ENCODE data around the gene TBC1D22A.

The TBC1D22A gene

DNA sequence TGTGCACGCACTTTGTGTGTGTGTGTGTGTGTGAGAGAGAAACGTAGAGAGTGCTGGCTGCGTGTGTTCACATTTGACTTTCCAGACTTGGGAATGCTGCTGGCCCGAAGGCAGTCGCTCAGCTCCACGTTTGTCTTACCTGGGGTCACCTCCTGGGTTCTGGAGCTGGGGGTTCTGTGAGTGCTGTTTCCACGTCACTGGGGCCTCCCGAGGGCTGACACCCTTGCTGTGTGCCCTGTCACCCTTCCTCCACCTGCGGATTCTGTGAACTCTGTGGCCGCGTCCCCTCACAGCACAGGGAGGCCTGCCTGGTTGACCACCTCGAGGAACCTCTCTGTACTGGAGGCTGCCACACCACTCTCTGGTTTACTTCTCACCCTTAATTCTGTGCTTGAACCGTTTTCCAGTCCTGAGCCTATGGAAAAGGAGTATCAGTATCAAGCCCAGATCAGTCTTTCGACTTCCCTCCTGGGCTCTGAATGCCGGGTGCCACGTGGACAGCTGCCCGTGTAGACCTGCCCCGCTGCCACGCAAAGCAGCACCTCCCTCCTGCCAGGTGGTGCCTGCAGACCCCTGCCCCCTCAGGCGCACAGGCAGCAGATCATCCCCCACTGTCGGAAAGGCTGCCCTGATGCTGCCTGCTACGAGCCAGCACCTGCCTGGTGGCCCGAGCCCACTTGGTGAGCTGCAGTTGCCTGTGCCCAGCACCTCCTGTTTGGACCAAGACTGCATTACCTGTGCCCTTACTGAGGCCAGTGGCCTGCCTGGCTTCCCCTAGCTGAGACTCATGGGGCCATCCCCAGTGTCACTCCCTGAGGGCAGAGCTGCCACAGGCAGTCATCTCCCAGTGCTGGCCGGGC, 233.3 kb downstream of the TBC1D22A start:
- DNase-seq (ENCODE audit: low spot score) = no peak

DNA sequence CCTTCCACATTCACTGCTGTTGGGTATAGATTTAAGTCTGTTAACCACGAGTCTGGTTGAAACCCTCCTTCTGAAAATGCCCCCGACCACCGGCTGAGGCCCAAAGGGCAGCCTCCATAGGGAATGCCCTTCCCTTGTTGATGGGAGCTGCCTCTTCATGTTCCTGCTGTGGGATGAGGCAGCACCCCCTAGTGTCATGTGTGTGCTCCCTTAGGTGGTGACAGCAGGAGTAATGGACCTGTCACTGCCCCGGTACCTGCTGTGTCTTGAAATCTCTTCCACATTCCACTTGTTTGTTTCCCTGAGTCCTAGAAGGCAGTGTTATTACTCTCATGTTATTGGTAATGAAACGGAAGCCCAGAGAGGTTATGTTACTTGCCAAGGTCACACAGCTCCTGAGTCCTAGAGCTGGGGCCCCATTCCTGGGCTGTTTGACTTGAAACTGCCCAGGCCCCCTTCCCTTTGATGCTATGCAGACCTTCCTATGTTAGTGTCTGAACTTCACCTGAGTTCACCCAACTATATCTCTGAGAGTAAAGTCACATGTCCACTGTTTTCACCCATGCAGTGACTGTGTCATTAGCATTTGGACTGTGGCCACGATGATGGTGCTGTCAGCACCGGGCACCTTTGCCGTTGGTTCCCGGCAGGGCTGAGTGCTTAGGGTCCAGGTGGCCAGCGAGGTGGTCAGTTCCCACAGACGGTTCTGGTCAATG, 234.3 kb downstream of the TBC1D22A start:
- peak; percentile 36 for DNase-seq (ENCODE audit: low spot score)

DNA sequence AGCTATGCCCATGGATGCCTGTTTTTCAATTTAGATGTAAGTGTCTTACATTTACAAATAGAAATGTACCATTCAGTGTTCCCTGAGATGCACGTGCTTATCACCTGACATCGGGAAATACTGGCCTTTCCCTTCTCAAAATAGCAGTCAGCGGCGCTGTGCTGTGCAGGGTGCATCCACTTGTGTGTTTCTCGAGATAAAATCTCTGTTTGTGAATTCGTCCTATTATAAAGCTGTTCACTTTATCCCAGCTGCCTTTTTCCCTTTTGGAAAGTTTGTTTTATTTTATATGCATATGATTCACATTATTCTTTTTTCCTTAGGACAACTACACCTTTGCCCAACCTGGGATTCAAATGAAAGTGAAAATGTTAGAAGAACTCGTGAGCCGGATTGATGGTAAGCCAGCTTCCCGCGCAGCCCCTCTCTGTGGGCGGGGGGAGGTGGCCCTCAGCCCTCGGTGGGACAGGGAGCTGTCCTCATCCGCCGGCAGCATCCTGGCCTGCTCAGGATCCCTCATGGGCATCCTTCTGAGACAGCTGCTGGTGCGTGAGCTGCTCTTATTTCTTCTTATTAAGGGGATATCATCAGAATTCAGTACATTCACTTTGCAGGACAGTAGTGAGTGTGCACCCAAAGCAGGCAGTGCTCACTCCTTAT, 235.0 kb downstream of the TBC1D22A start:
- no peak for DNase-seq (ENCODE audit: low spot score)

DNA sequence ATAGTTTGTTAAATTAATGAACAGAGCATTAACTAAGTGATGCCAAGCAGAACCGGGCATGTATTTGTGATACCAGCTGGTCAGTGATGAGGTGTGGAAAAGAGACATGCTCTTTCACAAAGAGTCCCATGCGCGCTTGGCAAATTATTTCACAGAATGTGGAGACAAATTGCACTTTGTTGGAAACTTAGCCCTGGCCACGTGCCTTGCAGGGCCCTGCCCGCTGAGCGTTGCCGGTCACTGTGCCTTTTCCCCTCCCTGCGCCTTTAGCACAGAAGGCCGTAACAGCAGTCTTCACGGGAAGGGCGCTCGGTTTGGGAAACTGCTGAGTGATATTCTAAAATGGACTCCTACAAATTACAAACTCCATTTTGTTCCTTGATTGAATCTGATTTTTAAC, 235.9 kb downstream of the TBC1D22A start:
- no peak for DNase-seq (ENCODE audit: low spot score)

DNA sequence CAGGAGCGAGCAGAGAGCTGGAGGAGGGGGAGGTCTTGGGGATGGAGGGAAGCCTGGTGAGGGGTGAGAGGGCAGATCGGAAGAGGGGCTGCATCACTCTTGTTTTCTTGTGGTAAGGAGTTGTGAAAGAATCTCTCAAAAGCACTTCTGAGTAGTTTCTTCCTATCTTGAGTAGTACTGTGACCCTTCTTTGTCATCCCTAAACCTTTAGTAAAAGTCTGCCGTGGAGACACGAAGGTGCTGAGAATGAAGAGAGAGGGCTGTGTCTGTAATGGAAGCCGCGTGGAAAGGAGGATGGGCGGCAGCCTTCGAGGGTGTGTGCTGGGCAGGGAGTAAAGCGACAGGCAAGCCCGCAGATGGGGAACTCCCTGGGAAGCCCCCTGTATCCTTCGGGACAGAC, 237.8 kb downstream of the TBC1D22A start:
- DNase-seq (ENCODE audit: low spot score) = no peak

DNA sequence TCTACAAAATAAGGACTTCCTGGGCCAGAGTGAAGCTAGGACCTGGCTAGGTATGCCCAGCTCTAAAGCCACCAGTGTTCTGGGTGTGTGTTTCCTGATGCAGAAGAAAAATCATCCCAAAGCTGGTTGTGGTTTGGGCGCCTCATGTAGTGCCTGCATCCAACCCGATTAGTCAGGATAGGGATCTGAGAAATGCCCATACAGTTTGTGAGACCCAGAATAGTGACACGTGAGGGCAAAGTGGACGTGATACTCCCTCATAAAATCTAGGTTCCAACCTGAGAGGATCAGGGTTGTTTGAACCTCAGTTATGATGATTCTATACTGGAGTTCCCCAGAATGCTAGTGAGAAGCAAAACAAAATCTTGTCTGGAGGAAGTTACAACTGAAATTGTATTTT, 238.4 kb downstream of the TBC1D22A start:
- no peak for DNase-seq (ENCODE audit: low spot score)

DNA sequence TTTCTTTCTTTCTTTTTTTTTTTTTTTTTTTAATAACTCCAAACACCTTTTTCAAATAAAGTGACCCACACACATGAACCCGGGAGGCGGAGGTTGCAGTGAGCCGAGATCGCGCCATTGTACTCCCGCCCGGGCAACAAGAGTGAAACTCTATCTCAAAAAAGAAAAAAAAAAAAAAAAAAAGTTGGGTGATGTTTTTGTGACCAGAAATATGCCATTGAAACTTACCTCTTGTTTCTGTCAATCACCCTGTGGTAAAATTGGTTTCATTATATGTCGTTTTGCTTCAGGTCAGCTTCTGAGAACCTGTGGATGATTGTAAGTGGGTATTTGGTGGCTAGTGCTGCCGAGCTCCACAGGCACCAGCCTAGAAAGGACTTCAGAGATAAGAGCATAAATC, 238.8 kb downstream of the TBC1D22A start:
- DNase-seq (ENCODE audit: low spot score) = no peak

DNA sequence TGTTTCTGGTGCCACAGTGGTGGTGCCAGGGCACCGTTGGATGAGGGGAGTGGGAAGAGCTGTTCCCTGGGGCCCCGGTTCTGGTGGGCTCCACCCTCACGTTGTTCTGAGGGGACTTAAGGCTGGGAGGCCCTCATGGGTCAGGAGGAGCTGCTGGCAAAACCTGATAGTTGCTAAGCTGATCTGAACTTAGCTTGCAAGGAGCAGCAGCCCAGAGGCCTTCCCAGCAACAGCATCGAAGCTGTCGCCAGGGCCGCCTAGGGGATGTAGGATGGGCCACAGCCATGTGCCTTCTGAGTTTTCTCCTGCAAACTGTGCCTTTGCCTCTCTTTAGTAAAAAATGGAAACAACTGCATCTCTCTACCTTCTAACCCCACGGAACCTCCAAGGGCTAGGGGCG, 240.2 kb downstream of the TBC1D22A start:
- no peak for DNase-seq (ENCODE audit: low spot score)

DNA sequence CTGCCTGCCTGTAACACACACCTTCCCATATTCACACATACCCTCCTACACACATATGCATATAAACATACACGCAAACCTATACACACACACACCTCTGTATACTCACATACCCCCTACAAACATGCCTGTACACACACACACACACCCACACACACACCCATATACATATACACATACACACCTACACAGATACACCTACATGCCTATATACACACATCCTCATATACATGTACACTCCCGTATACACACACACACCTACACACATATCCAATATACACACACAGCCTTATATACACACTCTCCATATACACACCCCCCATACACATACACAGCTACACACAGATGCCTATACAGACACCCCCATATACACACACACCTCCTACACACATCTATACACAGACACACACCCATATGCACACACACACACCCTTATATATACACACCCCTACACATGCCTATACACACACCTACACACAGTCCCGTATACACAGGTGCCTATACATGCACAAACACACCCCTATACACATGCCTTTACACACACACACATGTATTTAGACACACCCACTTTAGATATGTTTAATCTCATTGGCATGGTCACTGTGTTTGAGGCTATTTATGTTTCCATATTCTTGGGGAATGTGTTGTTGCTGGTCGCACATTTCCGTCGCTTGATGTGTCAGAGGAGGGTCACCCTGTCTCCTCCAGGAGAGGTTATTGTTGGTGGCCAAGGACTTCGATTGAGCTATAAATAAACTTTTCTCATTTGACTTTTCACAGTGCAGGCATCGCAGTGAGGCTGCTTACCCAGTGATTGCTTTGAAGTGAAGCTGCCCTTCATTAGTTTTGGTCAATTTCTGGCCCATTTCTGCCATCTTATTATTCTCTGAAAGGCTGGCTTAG, 243.3 kb downstream of the TBC1D22A start:
- no peak for DNase-seq (ENCODE audit: low spot score)

DNA sequence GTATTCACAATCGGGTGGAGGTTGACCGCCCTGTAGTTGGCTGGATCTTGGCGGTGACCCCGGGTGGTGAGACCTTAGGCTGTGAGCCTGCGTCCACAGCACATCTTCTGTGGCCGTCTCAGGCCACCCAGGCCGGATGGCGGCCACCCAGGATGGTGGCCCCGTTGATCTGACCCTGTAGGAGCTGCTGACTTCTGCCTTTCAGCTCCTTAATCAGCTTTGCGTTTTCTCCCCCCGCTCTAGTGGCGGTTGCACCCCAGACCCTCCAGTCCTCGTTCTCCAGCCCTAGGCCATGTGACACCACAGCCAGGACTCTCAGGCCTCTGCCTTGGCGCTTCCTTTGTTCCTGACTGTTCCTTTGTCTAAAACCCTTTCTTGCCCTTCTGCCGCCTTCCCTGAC, 244.0 kb downstream of the TBC1D22A start:
- no peak for DNase-seq (ENCODE audit: low spot score)

DNA sequence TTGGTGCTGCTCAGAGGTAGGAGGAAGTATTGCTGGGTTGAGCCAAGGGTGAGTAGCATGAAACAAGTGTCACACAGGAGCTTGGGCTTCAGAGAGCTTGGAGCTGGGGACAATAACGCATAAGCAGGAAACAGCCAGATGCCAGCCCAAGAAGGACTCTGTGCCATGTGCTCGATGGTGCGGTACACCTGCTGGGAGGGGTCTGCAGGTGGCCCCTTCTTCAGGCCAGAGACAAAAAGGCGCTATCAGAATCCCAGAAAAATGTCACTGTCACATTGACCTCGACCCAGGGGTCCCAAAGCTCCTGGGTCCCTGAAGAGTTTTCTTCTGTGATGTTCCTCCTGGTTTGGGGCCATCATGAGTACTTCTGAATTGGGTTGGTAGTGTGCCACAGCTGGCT, 244.4 kb downstream of the TBC1D22A start:
- no peak for DNase-seq (ENCODE audit: low spot score)

DNA sequence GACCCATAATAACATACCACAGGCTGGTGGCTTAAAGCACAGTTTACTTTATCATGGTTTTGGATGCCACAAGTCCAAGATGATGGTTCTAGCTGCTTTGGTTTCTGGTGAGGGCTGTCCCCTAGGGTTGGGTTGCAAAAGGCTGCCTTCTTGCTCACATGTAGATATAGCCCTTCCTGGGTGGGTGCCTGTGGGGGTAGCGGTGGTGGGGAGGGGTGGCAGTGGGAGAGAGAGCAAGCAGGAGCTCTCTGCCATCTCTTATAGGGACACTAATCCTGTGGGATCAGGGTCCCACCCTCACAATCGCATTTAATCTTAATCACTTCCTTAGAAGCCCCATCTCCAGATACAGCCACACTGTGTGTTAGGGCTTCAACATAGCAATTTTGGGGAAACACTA, 245.0 kb downstream of the TBC1D22A start:
- DNase-seq (ENCODE audit: low spot score) = no peak

DNA sequence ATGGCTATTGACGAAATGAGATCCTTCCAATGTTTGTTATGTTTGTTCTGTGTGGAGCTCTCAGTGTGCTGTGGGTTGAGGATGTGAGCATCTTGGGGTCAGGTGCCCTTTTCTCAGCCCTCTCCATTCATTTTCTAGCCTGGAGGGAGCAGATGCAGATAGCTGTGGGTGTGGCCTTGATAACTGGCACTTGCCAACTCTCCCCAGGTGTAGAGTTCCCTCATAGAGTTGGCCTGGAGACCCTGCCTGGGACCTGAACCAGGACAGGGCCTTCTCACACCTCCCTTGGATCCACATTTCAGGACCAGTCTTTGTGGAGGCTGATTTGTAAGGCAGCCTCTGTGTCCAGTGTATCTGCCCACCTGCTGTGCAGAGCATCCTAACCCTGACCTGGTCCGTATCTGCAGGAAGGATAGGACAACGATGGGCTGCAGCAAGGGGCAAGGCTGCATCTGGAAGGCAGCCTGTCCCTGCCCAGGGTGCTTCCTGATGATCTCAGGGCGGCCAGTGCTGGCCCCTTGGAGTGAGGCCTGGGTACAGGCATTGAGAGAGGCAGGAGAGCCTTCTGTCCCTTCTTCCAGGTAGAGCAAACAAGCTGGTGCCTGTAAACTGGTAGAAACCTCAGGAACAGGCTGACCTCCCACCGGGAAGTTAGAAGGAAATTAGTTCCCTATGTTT, 245.9 kb downstream of the TBC1D22A start:
- no peak for DNase-seq (ENCODE audit: low spot score)

DNA sequence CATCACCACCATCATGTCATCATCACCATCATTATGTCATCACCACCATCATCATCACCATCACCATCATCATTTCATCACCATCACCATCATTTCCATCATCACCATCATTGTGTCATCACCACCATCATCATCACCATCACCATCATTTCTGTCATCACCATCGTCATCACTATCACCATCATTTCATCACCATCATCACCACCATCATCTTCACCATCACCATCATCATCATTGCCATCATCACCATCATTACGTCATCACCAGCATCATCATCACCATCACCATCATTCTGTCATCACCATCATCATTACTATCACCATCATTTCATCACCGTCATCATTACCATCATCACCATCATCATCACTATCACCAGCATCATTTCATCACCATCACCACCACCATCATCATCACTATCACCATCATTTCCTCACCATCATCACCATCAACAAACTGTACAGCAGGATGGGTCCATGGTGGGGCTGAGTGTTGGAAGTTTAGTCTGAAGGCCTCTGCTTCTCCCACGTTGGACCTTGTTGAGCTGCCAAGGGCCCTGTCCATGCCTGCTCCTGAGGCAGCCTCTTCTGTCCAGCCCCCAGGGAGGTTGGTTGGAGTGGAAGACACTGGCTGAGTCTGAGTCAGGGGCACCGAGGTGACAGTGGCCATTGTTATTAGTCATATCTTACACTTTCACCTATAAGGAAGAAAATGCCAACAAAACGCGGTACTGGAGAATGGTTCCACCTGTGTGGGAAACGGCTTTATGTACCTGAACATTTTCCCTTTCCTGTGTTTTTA, 247.1 kb downstream of the TBC1D22A start:
- DNase-seq (ENCODE audit: low spot score) = no peak

DNA sequence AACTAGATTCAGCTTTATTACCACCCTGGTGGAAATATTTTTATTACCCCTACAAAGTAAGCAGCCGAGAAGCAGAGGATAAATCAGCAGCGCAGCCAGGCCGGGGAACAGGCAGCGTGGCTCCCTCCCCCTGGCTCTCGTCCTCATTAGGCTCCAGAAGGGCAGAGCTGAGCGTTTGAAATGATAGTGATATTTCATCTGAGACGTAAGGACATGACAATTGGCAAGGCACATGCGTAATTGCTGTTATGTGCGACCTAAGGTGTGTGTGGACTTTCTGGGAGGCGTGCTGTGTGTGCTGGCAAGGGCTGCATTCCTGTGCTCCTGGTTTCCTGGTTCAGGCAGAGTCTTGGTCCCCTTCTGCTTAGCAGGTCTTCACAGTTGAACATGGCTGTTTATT, 247.8 kb downstream of the TBC1D22A start:
- no peak for DNase-seq (ENCODE audit: low spot score)

DNA sequence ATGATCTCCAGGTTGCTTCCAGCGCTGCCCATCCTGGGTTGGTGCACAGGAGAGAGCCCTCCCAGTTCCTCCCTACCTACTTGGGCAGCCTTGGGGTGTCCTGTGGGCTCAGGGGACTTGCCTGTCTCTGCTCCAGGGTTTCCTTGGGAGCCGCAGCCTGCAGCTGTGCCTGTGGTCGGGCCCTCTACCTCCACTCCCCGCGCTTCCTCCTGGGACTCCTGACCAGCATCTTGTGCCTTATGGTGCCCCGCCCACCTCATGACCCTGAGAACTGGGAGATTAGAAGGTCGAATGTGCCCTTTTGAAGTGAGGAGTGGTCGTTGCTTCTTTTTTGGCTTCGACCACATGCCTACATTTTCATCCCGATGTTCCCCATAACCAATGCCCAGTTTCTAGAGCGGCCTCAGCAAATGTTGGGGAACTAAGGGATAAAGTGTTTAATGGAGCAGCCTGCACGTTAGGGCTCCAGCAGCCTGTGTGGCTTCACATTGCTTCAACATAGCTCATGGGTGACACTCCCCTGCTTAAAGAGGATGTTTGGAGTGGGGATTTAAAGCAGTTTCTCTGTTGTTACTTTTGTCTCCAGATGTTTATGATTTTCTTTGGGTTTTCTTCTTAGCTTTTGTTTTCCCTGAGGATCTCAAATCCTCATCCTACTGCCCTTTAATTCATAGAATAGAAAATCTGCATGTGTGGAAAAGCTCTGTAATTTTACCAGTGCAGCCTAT, 248.8 kb downstream of the TBC1D22A start:
- DNase-seq (ENCODE audit: low spot score) = no peak

DNA sequence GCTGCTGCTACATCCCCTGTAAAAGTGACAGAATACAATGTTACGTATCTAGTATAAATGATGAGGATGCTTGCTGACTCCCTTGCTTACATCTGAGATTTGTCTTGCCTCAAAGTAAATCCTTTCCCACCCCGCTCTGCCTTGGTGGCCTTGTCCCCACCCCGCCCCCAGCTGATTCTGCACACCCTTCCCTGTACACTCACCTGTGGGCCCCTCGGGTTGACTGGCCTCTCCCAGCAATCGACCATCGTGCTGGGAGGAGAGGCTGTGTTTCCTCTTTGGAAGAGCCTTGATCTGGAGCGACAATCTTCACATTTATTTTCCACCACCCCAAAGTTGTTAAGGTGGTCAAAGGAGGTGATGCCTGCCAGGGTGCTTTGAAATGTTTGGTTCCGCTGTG, 249.4 kb downstream of the TBC1D22A start:
- DNase-seq (ENCODE audit: low spot score) = no peak

DNA sequence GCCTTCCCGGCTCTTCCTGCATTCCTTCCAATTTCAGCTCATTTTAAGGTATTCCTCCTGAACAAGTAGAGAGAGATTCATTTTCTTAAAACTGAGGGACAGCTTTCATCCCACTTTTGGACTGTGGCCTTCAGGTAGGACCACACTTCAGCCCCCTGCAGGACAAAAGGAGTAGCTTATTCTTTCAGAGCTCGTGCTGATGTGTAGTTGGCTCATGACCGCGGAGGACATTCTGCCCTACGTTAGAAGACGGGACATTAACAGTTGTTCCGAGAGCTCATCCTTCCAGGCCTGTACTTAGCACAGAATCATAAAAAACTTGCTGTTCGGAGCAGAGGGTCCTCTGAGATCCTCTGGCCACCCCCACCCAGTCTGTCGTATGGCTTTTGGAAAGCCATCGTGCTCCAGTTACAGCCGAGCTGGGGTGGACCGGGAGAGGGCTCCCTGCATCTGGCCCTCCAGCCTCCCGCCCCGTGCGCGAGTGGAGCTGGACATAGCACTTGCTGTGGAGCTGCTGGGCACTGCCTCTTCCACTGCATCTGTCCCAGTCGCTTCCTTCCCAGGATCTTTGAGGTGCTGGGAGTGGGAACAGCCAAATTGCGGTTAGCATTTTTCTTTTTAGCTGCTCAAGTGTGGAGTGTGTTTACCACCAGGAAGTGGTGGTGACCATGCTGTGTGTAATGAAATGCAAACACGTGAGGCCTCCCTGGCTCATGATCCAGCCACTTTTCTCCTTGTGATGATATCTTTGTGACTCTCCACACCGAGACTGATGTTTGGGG, 250.3 kb downstream of the TBC1D22A start:
- DNase-seq (ENCODE audit: low spot score) = no peak

Measured in hepatic stellate cell (primary cell).